EL (cell line): ENCODE data around the gene DPH2.

Experiments used
- DNase-seq: peaks from one replicate; pipeline ENCODE4 v3.0.0-alpha.2; 2016

The DPH2 gene

DNA sequence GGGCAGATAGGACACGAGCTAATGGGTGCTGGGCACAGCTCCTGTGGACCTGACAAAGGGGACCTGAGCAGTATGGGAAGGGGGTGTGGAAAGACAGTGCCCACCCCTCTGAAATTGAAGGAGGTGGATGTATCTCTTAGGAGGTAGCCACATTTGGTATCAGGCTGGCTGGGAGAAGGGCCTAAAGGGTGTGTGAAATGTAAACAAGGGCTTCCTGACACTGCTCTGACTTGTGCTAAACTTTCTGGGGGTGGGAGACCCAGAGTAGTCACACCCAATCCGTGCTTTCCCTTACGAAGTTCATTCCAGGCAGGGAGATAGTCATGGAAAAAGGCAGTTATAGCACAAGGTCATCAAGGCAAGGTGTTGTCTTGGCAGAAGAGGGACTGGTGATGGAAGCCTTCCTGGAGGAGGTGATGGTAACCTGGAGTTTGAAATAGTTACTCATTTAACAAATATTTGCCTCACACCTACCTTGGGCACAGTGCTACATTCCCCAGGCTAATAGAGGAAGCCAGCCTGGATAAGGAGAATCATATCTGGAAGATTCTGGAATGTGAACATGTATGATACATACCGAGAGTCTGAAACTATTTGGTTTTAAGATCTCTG lies 16.3 kb downstream of the DPH2 start:
- DNase-seq: no peak

DNA sequence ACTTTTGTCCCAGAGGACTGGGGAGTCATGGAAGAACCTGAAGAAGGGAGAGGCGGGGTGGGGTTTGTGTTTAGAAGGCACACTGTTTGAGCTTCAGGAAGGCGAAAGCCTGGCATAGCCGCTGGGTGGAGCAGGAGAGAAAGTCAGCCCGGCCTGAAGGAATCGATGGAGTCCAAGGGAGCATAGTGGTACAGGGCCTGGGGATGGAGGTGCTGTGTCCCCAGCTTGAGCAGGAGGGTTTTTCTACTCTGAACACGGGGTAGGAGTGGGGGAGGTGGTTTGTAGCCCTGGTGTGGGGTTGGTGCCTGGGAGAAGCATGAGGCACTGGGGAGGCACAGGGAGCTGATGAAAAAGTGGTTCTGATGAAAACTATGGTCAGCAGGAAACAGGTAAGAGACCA lies 16.9 kb downstream of the DPH2 start:
- DNase-seq: no peak

DNA sequence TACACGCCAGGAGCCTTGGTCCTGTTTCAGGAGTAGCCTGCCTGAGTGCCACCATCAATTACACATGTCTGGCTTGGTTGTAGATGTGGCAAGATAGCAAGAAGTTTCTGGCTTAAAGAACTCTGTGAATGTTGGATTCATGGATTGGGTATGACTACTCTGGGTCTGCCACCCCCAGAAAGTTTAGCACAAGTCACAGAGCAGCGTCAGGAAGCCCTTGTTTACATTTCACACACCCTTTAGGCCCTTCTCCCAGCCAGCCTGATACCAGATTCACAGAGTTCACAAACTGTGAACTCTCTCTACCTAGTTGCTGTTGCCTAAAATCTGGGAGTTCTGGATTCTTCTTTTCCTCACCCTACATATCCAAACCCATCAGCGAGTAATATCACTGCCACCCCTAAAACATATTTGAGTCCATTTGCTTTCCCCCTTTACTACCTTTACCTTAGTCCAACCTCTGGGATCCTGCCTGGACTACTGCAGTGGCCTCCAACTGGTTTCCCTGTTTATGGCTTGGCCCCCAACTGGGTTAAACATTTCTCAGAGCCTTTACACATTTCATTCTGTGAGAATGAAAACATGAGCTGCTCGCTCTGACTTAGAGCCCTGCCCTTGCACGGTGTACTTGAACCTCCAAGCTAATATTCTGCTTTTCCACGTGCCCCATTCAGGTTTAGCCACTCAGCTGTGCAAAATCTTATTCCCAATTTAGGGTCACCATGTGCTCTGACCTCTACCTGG lies 17.5 kb downstream of the DPH2 start:
- DNase-seq: peak; percentile 17

DNA sequence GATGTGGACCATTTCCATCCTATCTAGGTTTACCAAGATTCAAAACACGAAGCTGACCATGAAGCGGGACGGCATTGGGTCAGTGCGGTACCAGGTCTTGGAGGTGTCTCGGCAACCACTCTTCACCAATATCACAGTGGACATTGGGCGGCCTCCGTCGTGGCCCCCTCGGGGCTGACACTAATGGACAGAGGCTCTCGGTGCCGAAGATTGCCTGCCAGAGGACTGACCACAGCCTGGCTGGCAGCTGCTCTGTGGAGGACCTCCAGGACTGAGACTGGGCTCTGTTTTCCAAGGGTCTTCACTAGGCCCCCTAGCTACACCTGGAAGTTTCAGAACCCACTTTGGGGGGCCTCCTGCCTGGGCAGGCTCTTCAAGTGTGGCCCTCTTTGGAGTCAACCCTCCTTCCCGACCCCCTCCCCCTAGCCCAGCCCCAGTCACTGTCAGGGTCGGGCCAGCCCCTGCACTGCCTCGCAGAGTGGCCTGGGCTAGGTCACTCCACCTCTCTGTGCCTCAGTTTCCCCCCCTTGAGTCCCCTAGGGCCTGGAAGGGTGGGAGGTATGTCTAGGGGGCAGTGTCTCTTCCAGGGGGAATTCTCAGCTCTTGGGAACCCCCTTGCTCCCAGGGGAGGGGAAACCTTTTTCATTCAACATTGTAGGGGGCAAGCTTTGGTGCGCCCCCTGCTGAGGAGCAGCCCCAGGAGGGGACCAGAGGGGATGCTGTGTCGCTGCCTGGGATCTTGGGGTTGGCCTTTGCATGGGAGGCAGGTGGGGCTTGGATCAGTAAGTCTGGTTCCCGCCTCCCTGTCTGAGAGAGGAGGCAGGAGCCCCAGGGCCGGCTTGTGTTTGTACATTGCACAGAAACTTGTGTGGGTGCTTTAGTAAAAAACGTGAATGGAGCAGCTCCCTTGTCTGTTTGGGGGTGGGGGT lies 20.7 kb downstream of the DPH2 start:
- peak; percentile 24 for DNase-seq

DNA sequence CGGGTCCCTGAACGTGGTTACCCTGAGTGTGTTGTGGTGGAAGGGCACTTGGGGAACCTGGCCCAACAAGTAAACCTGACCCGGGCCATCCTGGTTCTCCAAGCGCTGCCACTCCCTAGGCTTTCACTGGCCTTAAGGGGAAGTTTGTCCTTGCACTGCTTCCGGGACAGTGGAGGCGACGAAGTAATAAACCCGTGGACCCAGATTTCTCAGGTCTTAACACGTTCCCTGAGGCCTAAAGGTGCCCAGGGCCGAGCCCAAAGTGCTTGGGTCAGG lies 21.3 kb downstream of the DPH2 start:
- no peak for DNase-seq

DNA sequence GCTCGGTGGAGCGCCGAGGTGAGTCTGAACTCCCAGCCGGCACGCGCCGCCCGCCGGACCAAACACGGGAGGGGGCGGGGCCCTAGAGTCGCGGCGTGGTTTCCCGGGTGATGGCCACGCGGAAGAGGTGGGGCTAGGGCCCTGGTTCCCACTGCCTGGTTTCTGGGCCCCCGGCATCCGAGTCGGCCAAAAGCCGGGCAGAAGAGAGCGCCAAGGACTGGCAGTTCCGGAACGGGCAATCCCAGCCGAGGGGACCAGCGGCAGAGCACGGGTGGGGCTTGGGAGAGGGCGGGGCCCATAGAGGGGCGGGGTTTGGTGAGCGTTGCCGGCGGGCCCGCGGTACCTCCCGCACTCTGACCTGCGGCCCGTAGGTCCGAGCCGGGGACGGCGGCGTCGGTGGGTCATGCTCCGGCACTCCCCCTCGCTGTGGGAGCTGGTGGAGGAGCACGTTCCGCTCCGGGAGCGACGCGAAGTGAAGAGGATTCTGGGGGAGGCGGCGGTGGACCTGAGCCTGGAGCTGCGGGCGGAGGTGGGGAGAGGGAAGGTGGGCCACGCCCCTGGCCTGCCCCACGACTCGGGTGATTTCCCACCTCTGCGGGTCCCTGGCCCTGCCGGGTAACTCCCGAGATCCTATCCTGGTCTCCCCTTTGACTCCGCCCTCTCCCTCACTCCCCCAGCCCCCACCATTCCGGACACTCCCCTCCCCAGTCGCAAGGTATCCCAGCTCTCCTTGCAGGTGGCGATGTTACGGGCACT lies 21.8 kb downstream of the DPH2 start, which contains the start of gene CCDC24:
CCDC24 (plus strand) TSS at position 124 of the 756 bp plus-strand sequence; CDS start at position 404, 280 bp downstream.
- DNase-seq: peak; percentile 92

DNA sequence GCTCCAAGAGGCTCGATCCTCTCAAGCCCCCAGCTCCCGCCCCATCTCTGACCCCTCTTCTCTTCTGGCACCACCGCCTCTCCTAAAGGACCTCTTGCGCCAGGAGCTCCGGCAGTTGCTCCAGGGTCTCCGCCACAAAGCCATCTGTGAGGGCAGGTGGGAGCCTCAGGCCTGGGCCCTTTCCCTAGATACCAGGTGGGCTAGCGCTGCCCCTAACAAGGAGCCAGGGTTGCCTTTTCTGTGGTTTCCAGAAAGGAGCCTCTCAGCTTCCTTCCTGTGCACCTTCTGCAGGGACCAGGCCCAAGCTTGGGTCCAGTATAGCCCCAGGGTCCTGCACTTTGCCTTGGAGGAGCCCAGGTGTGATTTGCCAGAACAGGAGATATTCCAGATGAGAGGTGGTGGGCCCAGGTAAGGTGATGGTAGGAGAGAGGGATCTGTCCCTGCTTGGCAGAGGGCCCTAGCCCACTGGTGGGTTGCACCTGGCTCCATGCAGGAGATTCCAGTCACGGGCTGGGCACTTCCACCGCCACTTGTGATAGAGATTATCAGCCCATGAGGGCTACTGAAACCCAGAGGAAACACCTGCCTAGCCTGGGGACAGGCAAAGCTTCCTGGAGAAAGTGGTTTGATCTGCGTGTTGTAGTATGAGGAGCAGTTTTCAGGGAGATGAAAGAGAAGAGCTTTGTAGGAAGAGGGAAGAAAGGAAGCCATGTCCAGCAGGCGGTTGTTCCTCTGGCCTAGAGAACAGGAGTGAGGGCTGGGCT lies 22.6 kb downstream of the DPH2 start:
- DNase-seq: no peak

DNA sequence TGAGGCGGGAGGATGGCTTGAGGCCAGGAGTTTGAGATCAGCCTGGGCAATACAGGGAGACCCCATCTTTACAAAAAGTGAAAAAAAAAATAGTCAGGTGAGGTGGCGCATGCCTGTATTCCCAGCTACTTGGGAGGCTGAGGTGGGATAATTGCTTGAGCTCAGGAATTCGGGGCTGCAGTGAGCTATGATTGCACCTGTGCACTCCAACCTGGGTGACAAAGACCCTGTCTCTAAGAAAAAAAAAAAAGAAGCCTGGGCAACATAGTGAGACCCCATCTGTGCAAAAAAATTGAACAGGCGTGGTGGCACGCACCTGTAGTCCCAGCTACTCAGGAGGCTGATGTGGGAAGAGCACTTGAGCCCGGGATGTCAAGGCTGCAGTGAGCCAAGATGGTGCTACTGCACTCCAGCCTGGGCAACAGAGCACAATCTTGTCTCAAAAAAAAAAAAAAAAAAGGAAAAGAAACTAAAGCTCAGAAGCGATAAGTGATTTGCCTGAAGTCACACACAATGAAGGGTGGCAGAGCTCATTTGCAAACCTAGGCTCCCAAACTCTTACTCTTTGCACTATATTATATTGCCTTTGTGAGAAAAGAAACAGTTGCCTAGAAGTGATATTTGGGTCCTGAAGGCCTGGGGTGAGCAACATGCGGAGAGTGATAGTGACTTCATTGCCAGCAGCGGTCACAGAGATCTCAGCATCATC lies 23.6 kb downstream of the DPH2 start:
- no peak for DNase-seq

DNA sequence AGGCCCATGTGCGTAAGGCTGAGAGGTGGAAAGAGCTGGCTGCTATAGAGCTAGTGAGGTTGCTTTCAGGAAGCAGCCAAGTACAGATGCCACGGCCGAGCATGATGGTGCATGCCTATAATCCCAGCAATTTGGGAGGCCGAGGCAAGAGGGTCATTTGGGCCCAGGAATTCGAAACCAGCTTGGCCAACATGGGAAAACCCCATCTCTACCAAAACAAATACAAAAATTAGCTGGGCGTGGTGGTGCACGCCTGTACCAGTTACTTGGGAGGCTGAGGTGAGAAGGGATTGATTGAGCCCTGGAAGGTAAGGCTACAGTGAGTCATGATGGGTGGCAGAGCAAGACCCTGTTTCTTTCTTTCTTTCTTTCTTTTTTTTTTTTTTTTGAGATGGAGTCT lies 24.3 kb downstream of the DPH2 start:
- DNase-seq: no peak

DNA sequence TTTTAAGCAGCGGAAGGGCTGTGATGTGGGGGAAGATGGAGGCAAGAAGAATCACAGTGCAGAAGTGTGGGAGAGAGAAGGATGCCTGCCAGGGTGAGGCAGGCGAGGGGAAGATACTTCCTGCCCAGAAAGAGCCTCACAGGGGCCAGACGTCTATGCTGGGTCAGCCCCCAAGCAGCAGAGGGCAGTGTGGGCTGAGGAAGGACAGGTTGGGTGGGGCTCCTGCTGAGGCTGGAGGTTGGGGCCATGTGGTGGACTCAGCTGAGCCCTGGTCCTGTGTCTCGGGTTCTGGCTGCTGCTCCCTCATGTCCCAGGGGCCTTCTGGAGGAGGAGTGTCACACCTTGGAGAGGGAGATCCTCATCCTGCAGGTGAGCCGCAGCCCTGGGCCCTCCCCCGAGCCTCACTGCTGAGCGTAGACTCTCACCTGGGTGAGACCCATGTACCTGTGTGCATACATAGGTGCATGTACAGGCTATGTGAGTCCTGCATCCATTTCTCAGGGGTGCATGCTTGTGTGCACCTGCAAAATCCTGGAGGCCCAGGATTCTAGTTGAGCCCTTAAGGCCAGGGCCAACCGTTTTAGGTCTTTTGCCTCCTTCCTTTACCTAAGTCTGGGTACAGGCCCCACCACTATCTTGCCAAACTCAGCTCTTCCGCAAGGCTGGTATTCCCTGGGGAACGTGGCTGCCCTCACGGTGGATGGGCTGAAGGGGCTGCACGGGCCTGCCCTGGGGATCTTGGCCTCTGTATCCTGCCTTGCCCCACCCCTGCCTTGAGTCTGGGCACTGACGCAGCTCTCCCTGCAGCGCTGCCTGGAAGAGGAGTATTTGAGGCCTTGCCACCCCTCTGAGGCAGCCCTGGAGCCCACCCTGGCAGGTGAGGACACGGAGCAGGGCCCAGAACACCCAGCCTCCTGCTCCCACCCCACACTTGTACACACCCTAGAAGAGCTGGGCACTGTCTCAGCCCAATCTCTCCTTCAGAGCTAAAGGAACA lies 25.3 kb downstream of the DPH2 start:
- peak; percentile 47 for DNase-seq

DNA sequence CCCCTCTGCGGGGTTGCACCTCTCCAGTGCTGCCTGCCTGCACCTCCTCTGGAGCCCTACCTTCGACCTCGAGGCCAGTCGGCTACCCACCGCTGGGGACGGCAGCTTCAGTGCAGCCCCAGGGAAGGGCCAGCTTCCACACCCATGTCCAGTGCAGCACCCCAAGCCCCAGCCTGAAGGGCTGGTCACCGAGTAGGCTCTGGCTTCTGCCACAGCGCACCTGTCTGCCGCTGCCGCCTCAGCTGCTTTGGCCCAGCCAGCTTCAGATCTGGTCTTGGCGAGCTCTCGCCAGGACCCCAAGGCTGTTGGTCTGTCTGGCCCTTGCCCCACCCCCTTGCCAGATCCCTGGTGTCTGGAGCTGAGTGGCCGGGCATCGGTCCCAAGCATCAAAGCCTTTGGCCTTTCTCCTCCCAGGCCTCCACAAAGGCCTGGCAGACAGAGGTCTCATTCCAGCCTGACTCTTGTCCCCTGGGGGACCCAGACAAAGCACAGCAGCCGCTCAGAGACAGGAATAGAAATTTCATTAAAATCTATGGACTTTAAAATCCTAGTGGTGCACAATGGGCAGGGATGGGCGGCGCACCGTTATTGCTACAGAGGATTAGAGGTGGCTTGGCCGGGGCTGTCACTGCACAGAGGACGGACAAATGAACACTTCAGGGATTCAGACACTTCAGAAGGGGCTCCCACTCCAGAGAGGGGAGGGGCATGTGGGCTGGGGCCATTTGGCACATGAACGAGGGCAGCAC lies 26.3 kb downstream of the DPH2 start:
- DNase-seq: no peak

DNA sequence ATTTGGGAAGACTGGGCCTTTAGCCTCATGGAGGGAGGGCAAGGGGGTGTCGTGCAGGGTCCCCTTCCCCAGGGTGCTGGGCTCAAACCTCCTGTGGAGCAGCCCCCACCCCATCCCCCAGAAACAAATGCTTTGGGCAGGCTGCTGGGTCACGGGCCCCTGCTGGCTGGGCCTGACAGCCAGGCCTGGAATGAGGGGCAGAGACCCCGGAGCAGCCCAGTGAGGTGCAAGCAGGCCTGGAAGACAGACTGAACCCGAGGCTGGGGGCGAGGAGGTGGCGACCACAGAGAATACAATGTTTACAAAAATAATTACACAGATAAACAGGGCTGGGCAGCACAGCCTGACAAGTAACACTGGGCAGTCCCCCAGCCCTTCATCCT lies 26.9 kb downstream of the DPH2 start:
- no peak for DNase-seq

DNA sequence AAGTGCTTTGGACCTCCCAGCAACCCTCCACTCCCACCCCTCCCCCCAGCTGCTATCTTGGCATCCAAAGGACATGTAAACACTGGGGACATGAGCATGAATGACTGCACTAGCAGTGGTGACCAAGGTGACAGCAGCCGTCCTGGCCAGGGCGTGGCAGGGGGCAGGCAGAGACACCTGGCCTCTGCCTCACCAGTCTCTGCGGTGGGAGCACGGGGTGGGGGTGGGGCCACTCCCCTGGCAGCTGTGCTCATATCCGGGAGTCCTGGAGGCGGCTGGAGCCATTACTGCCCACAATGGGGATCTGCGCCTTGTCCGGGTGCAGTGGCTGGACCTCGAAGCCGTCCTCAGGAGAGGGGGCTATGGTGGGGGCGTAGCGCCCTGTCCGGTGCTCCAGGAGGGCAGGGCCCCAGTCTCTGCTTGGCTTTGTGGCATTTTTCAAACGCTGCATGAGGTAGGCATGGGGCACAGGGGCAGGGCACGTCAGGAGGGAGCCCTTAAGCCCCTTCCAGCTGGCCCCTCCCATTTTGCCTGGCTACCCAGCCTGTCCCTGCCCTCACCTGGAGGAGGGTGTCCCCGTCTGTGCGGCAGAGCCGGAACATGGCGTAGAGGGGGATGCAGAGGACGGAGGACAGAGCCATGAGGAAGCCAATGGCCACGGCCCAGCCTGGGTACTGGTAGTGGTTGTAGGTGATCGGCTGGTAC lies 27.6 kb downstream of the DPH2 start:
- DNase-seq: no peak

DNA sequence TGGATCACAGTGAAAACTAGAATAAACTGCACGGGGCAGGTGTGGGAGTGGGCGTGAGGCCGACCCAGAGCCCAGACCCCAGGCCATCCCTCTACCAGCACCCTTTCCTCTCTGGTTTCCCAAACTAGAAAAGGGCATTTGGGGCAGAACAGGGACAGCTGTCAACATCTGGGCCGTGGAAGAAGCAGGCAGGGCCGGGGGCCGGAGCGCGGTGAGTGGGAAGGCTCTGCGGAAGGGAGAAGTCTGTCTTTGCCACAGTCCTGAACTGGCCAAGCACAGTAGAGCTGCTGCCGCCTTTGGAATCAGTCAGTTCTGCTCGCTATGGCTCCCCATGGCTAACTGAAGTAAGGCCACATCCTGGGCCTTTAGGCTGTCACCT lies 28.2 kb downstream of the DPH2 start:
- DNase-seq: no peak

DNA sequence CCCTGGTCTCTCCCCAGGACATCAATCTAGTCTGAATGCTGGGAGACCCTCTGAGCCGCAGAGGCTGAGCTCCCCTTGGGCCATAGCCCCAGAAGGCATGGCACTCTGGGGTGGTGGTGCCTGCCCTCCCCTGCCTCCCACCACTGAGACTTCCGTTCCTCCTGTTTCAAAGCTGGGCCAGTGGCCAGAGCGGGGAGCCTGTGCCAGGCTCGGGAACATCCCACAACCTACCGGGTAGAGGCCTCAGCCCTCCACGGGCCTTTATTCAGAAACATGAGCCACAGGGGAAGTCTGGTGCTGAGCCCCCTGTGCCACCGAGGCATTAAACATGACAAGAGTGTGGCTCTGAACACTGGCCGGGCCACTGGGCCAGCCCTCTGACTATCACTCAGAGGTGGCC lies 29.6 kb downstream of the DPH2 start:
- no peak for DNase-seq

DNA sequence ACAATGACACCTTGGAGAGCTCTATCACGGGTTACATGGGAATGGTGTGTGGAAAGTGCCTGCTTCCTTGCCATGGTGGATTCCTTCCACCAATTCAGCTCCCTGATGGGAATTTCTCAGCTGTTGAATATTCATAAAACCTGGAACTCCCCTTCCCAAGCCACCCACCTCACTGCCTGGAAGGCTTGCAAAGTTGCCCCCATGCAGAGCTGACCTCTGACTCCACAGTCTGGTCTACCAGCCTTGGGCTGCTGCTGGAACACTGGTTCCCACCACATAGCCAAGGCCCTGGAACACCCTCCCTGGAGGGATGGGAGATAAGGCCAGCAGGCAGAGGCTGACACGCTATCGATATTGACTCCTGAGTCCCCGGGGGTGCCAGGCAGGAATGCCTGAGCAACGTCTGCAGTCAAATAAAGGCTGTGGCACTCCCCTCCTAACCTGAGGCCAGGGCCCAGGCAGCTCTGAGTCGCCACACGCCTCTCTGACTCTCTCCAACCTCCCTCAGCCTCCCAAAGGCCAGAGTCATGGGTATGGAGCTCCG lies 30.4 kb downstream of the DPH2 start:
- DNase-seq: no peak

DNA sequence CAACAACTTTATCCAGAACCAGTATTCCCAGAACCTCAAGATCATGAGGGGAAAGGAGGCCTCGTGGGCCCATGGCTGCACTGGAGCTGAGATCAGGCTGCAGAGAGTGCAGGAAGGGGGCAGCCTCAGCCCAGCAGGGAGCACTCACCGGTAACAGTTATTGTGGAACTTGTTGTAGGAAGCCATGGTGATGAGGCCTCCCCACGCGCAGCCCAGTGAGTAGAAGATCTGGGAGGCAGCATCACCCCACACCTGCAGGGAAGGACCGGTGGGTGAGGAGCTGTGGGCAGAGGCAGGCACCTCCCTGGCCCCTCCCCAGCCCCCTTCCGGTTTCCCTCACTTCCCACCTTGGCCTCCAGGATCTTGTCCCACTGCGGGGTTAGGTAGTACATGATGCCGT lies 32.4 kb downstream of the DPH2 start:
- no peak for DNase-seq

DNA sequence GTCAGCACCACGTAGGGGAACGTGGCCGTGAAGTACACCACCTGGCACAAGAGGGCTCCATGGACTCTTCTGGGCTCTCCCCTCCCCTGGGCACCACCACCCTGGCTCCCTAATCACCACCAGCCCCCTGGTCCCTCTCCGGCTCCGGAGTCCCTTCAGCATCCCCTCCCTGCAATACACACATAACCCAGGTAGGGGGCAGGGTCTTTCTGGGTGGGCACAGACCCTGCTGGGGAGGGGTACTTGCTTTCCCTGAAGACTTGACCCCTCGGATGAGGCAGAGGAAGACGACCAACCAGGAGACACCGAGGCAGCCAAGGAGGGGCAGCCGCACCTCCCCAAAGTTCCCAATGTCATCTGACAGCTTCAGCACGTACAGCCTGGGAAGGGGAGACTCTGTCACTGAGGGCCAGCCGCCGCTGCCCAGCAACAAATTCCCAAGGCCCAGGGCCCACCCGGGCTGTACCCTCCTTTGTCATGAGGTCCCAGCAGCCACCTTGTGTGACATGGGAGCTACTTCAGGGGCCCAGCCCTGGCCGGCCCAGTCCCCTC lies 32.9 kb downstream of the DPH2 start:
- no peak for DNase-seq
